Liver (tissue), 9 donors: ENCODE results near the gene RERE. TPM values are rescaled to one million over a fixed set of nuclear protein-coding genes. Genes with fewer than 3 reads are reported as not detected.

Source experiments
- DNase-seq: peaks from one replicate; pipeline ENCODE4 v3.0.0-alpha.2; 2017; ENCODE audit warnings: low spot score
- H3K27ac ChIP-seq, 2 donors: one replicate each; pipeline ENCODE4 v1.7.0; 2013; ENCODE audit warnings: inconsistent platforms in 2 of 2, low read length in 2 of 2, control low read depth in 1 of 2, low read depth in 1 of 2, mild to moderate bottlenecking in 1 of 2
- H3K27me3 ChIP-seq, 4 donors: one replicate each; pipeline versions ENCODE4 v1.6.1 to v1.7.0; 2013; ENCODE audit warnings: low read length in 3 of 4, inconsistent platforms in 1 of 4, mild to moderate bottlenecking in 1 of 4, moderate library complexity in 1 of 4; ENCODE audit not compliant: control insufficient read depth in 4 of 4, insufficient read depth in 4 of 4
- H3K36me3 ChIP-seq, 4 donors: one replicate each; pipeline versions ENCODE4 v1.6.1 to v1.7.0; 2013; ENCODE audit warnings: low read length in 3 of 4, mild to moderate bottlenecking in 3 of 4, low read depth in 1 of 4, moderate library complexity in 1 of 4; ENCODE audit not compliant: control insufficient read depth in 4 of 4, insufficient read depth in 3 of 4
- H3K4me1 ChIP-seq, 4 donors: one replicate each; pipeline versions ENCODE4 v1.6.1 to v1.7.0; 2013; ENCODE audit warnings: low read length in 3 of 4, mild to moderate bottlenecking in 3 of 4, moderate library complexity in 1 of 4; ENCODE audit not compliant: control insufficient read depth in 4 of 4, insufficient read depth in 4 of 4
- H3K4me3 ChIP-seq, 3 donors: one replicate each; pipeline versions ENCODE4 v1.6.1 to v1.7.0; 2013; ENCODE audit warnings: low read length in 3 of 3, control low read depth in 1 of 3, low read depth in 1 of 3, mild to moderate bottlenecking in 1 of 3
- H3K9ac ChIP-seq, 2 donors: one replicate each; pipeline ENCODE4 v1.7.0; 2013; ENCODE audit warnings: low read length in 2 of 2, mild to moderate bottlenecking in 2 of 2, moderate library complexity in 2 of 2, control low read depth in 1 of 2, low read depth in 1 of 2
- H3K9me3 ChIP-seq, 4 donors: one replicate each; pipeline versions ENCODE4 v1.6.1 to v1.7.0; 2013; ENCODE audit warnings: low read length in 3 of 4; ENCODE audit not compliant: control insufficient read depth in 4 of 4
- ATF3 ChIP-seq: IDR thresholded peaks from 2 replicates; pipeline ENCODE4 v1.6.1; 2016; ENCODE audit warnings: antibody characterized with exemption
- CTCF ChIP-seq: fragments of 150-350 bp; IDR thresholded peaks from 2 replicates; pipeline ENCODE4 v1.5.1; 2017; ENCODE audit warnings: improper control_type of control experiment, low read depth, low read length; ENCODE audit not compliant: missing input control
- FOXA1 ChIP-seq: IDR thresholded peaks from 2 replicates; pipeline ENCODE4 v1.6.1; 2016; ENCODE audit warnings: antibody characterized with exemption
- FOXA2 ChIP-seq: IDR thresholded peaks from 2 replicates; pipeline ENCODE4 v1.6.1; 2016; ENCODE audit warnings: antibody characterized with exemption
- GABPA ChIP-seq, 2 donors: IDR thresholded peaks in 1 of 2; conservative IDR thresholded peaks in 1 of 2; 2 replicates each; pipeline ENCODE4 v1.6.1; 2016; ENCODE audit warnings: antibody characterized with exemption in 2 of 2, mild to moderate bottlenecking in 1 of 2, moderate library complexity in 1 of 2
- HNF4A ChIP-seq, 2 donors: conservative IDR thresholded peaks; 2 replicates each; pipeline ENCODE4 v1.6.1; 2016; ENCODE audit warnings: antibody characterized with exemption in 2 of 2, mild to moderate bottlenecking in 2 of 2
- HNF4G ChIP-seq: IDR thresholded peaks from 2 replicates; pipeline ENCODE4 v1.6.1; 2016; ENCODE audit warnings: antibody characterized with exemption
- JUND ChIP-seq, 2 donors: IDR thresholded peaks; 2 replicates each; pipeline ENCODE4 v1.6.1; 2016; ENCODE audit warnings: antibody characterized with exemption in 2 of 2
- MAX ChIP-seq: IDR thresholded peaks from 2 replicates; pipeline ENCODE4 v1.6.1; 2016; ENCODE audit warnings: antibody characterized with exemption
- NR2F2 ChIP-seq: IDR thresholded peaks from 2 replicates; pipeline ENCODE4 v1.6.1; 2016; ENCODE audit warnings: antibody characterized with exemption
- RAD21 ChIP-seq, 2 donors: IDR thresholded peaks; 2 replicates each; pipeline ENCODE4 v1.6.1; 2016; ENCODE audit warnings: antibody characterized with exemption in 2 of 2, mild to moderate bottlenecking in 2 of 2
- RXRA ChIP-seq, 2 donors: IDR thresholded peaks; 2 replicates each; pipeline ENCODE4 v1.6.1; 2017 to 2018; ENCODE audit warnings: antibody characterized with exemption in 2 of 2, mild to moderate bottlenecking in 1 of 2
- TAF1 ChIP-seq: conservative IDR thresholded peaks from 2 replicates; pipeline ENCODE4 v1.6.1; 2016; ENCODE audit warnings: antibody characterized with exemption, mild to moderate bottlenecking
- YY1 ChIP-seq: IDR thresholded peaks from 2 replicates; pipeline ENCODE4 v1.6.1; 2016; ENCODE audit warnings: antibody characterized with exemption, mild to moderate bottlenecking
- ZBTB33 ChIP-seq: IDR thresholded peaks from 2 replicates; pipeline ENCODE4 v1.6.1; 2016; ENCODE audit warnings: antibody characterized with exemption
- WGBS: extraction: QIAGEN DNeasy Blood & Tissue Kit; methylation state at CpG from one replicate; pipeline ENCODE4 v1.1.7; 2013; 5-methylcytosine and 5-hydroxymethylcytosine counted together
- polyA plus RNA-seq, 2 donors: library from polyadenylated mRNA; stranded (reverse) in 1 of 2; unstranded in 1 of 2; fragments of 200-250 nt in 1 of 2; fragments of >200 nt in 1 of 2; fragmentation: Nextera tagmentation in 1 of 2; extraction: Ambion mirVana in 1 of 2; gene quantifications; one replicate each; pipeline versions ENCODE4 v1.2.1 to v1.2.3, GENCODE V29; 2013 to 2015
- total RNA-seq, 2 donors: library from RNA; depleted of rRNA; stranded (reverse); fragments of >200 nt; gene quantifications; one replicate each; pipeline ENCODE4 v1.2.3, GENCODE V29; 2014
- donor health status: healthy.
- donor health status: healthy.
- donor health status: healthy.
- donor health status: healthy.
- donor health status: healthy.

RERE gene
- total and polyA plus RNA-seq, 4 donors, result 9.8 to 49.1 (median 24.8) TPM

GRCh38 chr1:8598783-8599182 lies 218.7 kb downstream of the RERE start:
- TF ChIP-seq NR2F2, result peak; percentile 10
- no peak for TF ChIP-seq YY1
- TF ChIP-seq ATF3, result no peak
- TF ChIP-seq MAX, result no peak
- TF ChIP-seq RXRA (IDR thresholded peaks at IDR 0.05), result peak in 1 of 2 donors; percentile 19

GRCh38 chr1:8598060-8598724 lies 219.2 kb downstream of the RERE start:
- H3K4me3 ChIP-seq, result no peak overlapping the region
- TF ChIP-seq HNF4G (no peak), ZBTB33 (no peak), JUND (IDR thresholded peaks at IDR 0.05) (no peak), CTCF (peak; percentile 38), TAF1 (no peak), RAD21 (IDR thresholded peaks at IDR 0.05) (peak; percentile 50 to 81), GABPA (IDR thresholded peaks at IDR 0.05 in 1 of 2, conservative IDR thresholded peaks at IDR 0.05 in 1 of 2) (no peak), MAX (no peak), HNF4A (conservative IDR thresholded peaks at IDR 0.05) (no peak), NR2F2 (no peak), FOXA1 (no peak), RXRA (IDR thresholded peaks at IDR 0.05) (no peak), FOXA2 (no peak)
- H3K9me3 ChIP-seq, result no peaks in the 10 kb centered on the region
- H3K4me1 ChIP-seq, result no peaks in the 10 kb centered on the region
- H3K27me3 ChIP-seq, result no peaks in the 10 kb centered on the region
- WGBS, result 66% methylated on average over 15 of the region's 15 CpGs
- no peak overlapping the region for H3K9ac ChIP-seq
- no peak for DNase-seq
- H3K36me3 ChIP-seq, result no peaks in the 10 kb centered on the region
- H3K27ac ChIP-seq, result peak overlapping the region in 1 of 2 donors; percentile 46

More at GRCh38 chr1:8598783-8599182, 218.7 kb downstream of the RERE start:
- no peaks in the 10 kb centered on the region for H3K27me3 ChIP-seq
- H3K9me3 ChIP-seq, result no peaks in the 10 kb centered on the region
- no peak overlapping the region for H3K9ac ChIP-seq
- H3K36me3 ChIP-seq, result no peaks in the 10 kb centered on the region
- peak overlapping the region in 1 of 2 donors; percentile 9 for H3K27ac ChIP-seq
- 81% methylated on average over 4 of the region's 4 CpGs for WGBS
- H3K4me1 ChIP-seq, result no peaks in the 10 kb centered on the region
- DNase-seq, result peak; percentile 36
- no peak overlapping the region for H3K4me3 ChIP-seq
